ENCODE measurements around the gene TRUB2. TPM values are rescaled to one million over a fixed set of nuclear protein-coding genes. Genes with fewer than 3 reads are reported as not detected.
A peak's percentile ranks its signal among the peaks of the same experiment; 100 is the strongest.

Gene TRUB2
- total RNA-seq, 2 donors from 2014 or later, result 22.6 to 35.2 TPM

DNA sequence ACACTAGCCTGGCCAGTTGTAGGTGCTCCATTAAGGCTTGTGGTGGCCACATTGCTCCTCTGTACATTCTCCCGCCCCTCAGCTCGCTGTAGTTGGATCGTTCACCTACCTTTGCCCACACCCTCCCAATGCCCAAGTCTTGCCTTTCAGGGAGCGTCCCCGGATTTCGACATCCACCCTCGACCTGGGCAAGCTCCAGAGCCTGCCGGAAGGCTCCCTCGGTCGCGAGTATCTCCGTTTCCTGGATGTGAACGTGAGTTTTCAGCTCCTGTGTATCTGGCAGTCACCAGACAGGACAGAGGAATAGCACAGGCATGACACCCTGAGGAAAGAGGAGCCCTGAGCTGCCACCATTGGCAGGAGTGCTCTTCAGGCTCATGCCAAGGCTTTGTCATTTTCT, 3.4 kb upstream of the TRUB2 start:
- Mint-ChIP-seq H3K9me3 (no peaks in the 10 kb centered on the region), H3K27me3 (no peaks in the 10 kb centered on the region), H3K4me3 (no peak overlapping the region), H3K4me1 (peaks cover 8% of the 10 kb centered on the region), H3K27ac (peak overlapping the region; percentile 28), H3K36me3 (ENCODE audit: low read depth) (peaks cover 32% of the 10 kb centered on the region)
- no peak for ATAC-seq (replicated peaks)

DNA sequence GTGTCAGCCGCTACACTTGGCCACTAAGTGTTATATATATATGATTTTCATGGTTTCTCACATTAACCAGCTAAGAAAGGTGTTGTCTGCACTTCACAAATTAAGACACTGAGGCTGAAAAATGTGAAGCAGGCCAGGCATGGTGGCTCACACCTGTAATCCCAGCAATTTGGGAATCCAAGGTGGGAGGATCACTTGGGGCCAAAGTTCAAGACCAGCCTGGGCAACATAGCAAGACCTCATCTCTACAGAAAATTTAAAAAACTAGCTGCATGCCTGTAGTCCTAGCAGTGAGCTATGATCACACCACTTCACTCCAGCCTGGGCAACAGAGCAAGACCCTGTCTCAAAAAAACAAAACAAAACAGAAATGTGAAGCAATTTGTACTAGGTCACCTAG, 2.2 kb upstream of the TRUB2 start:
- Mint-ChIP-seq H3K4me1 (peaks cover 8% of the 10 kb centered on the region), H3K27ac (peak overlapping the region; percentile 33), H3K36me3 (ENCODE audit: low read depth) (peaks cover 39% of the 10 kb centered on the region), H3K9me3 (no peaks in the 10 kb centered on the region), H3K4me3 (peak overlapping the region; percentile 88), H3K27me3 (no peaks in the 10 kb centered on the region)
- ATAC-seq (replicated peaks), result no peak

DNA sequence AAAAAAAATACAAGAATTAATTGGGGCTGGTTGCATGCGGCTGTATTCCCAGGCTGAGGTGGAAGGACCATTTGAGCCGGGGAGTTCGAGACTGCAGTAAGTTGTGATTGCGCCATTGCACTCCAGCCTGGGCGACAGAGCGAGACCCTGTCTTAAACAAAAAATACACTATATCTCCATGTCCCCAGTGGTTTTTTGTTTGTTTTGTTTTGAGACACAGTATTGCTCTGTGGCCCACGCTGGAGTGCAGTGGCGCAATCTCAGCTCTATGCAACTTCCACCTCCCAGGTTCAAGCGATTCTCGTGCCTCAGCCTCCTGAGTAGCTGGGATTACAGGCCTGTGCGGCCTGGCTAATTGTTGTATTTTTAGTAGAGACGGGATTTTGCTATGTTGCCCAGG, 1.5 kb upstream of the TRUB2 start:
- H3K4me3 Mint-ChIP-seq, result peak overlapping the region; percentile 88
- no peaks in the 10 kb centered on the region for H3K27me3 Mint-ChIP-seq
- no peak for ATAC-seq (replicated peaks)
- no peaks in the 10 kb centered on the region for H3K9me3 Mint-ChIP-seq
- peaks cover 8% of the 10 kb centered on the region for H3K4me1 Mint-ChIP-seq
- peak overlapping the region; percentile 98 for H3K27ac Mint-ChIP-seq
- peaks cover 39% of the 10 kb centered on the region for H3K36me3 Mint-ChIP-seq (ENCODE audit: low read depth)

DNA sequence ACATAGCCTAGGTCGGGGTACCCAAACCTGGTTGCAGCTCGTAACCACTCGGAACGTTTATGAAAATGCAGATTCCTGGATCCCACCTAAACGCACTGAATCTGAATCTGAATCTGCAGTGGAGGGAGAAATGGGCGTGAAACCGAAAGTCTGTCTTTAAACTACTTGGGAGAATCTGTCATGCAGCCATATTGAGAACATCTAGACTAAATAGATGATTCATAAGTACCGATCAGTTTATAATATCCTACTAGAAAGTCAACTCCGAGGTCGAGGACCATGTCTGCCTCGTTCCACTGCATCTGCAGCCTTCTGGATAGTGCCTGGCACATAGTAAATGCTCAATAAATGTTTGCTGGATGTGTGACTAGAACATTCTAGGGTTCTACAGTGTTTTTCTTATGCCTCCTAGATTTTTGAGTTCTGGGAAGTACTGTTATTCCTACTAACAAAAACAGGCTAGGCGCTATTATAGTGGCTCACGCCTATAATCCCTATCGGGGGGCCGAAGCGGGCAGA, 1.0 kb upstream of the TRUB2 start:
- Mint-ChIP-seq H3K36me3 (ENCODE audit: low read depth) (peaks cover 39% of the 10 kb centered on the region), H3K4me3 (peak overlapping the region; percentile 88), H3K27ac (peak overlapping the region; percentile 98), H3K27me3 (no peaks in the 10 kb centered on the region), H3K4me1 (peaks cover 8% of the 10 kb centered on the region), H3K9me3 (no peaks in the 10 kb centered on the region)
- peak; percentile 38 for ATAC-seq (replicated peaks)

DNA sequence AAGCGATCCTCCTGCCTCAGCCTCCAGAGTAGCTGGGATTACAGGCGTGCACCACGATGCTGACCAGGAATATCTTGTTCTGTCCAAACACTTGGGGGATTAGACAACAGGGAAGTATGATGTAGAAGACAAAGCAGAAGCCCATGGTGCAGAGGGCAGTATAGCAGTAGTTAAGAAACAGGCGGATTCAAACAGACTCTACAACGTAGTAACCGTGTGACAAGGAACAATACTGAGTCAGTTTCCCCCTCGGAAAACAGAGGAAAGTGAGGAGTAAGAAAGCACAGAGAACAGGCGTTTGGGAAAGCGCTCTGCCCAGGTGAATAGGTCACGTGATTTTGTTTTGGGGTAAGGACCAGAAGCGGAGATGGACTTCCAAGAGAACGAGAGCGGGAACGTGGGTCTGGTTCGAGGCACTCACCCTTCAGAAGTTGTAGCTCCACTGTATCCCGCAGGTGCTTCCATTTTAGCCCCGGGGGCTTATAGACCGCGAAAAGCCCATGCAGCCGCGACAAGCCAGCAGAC, 306 bp downstream of the TRUB2 start:
- ATAC-seq (replicated peaks), result peak; percentile 7
- Mint-ChIP-seq H3K9me3 (no peaks in the 10 kb centered on the region), H3K27me3 (no peaks in the 10 kb centered on the region), H3K4me3 (peak overlapping the region; percentile 88), H3K36me3 (ENCODE audit: low read depth) (peaks cover 42% of the 10 kb centered on the region), H3K4me1 (peaks cover 8% of the 10 kb centered on the region), H3K27ac (peak overlapping the region; percentile 98)

DNA sequence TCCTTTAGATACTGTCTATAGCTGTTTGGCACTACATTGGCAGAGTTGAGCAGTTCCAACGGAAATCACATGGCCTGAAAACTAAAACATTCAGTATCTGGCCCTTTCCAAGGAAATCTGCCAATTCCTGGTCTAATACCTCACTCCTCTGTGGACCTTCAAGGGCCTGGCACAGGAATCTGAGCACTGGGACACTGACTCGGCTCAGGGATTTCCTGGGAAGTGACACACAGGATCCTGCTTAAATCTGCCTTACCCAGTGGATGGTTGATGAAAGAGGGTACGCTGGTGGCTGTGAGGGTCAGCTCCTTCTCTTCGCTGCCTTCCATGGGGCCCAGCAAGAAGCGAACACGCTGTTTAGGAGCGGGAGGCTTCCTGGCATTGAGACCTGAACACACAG, 904 bp downstream of the TRUB2 start:
- Mint-ChIP-seq H3K27ac (peak overlapping the region; percentile 98), H3K4me1 (peaks cover 8% of the 10 kb centered on the region), H3K9me3 (no peaks in the 10 kb centered on the region), H3K27me3 (no peaks in the 10 kb centered on the region), H3K4me3 (peak overlapping the region; percentile 88), H3K36me3 (ENCODE audit: low read depth) (peaks cover 48% of the 10 kb centered on the region)
- no peak for ATAC-seq (replicated peaks)

DNA sequence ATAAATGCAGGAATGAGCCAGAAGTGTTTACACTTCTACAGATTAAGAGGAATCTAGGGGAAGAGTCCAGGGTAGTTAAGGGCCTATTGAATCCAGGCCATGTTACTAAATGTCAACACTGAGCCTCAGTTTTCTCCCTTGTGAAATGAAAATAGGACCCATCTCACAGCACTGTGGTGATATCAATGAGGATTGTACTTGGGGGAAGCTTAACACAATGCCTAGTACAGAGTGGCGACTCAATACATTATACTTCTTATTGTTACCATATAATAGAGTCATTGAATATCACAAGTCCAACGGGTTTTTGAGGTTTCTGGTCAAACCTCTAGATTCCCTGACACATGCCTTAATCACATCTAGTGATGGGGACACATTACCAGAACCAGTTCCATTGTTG, 4.6 kb downstream of the TRUB2 start:
- Mint-ChIP-seq H3K9me3 (no peaks in the 10 kb centered on the region), H3K27me3 (no peaks in the 10 kb centered on the region), H3K36me3 (ENCODE audit: low read depth) (peaks cover 68% of the 10 kb centered on the region), H3K4me3 (no peak overlapping the region), H3K4me1 (no peaks in the 10 kb centered on the region), H3K27ac (peak overlapping the region; percentile 64)
- ATAC-seq (replicated peaks), result no peak

DNA sequence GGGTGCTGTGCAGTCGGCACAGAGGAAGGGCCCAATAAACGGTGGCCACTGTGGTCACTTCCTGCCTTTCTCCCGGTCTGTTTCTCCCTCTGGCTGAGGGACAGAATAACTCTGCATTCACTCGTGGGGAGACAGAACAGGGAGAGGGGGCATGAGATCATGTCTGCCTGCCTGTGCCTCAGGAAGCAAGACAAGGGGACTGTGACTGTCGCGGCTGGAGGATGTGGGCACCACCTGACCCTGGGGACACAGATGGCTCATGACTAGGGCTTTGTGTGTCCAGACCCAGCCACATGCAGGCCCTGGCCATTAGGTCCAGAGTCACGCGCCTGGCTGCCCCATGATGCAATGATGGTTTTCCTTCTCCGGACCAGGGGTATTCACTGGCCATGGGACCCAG, 5.8 kb downstream of the TRUB2 start:
- Mint-ChIP-seq H3K4me1 (no peaks in the 10 kb centered on the region), H3K27ac (no peak overlapping the region), H3K36me3 (ENCODE audit: low read depth) (peaks cover 68% of the 10 kb centered on the region), H3K27me3 (no peaks in the 10 kb centered on the region), H3K9me3 (no peaks in the 10 kb centered on the region), H3K4me3 (no peak overlapping the region)
- no peak for ATAC-seq (replicated peaks)

DNA sequence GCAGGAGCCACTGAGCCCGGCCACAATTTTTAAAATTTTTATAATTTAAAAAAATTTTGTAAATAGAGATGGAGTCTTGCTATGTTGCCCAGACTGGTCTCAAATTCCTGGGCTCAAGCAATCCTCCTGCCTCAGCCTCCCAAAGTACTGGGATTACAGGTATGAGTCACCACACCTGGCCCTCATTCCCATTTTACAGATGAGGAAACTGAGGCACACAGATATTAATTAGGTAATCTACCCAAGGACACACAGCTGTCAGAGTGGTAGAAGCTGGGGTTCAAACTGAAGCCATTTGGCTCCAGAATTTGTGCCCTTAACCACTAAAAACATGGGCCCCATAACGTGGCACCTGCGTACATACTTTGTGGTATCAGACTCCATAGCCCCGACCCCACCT, 7.5 kb downstream of the TRUB2 start:
- no peak overlapping the region for H3K27ac Mint-ChIP-seq
- H3K27me3 Mint-ChIP-seq, result no peaks in the 10 kb centered on the region
- H3K4me3 Mint-ChIP-seq, result no peak overlapping the region
- no peaks in the 10 kb centered on the region for H3K4me1 Mint-ChIP-seq
- ATAC-seq (replicated peaks), result no peak
- no peaks in the 10 kb centered on the region for H3K9me3 Mint-ChIP-seq
- peaks cover 70% of the 10 kb centered on the region for H3K36me3 Mint-ChIP-seq (ENCODE audit: low read depth)

DNA sequence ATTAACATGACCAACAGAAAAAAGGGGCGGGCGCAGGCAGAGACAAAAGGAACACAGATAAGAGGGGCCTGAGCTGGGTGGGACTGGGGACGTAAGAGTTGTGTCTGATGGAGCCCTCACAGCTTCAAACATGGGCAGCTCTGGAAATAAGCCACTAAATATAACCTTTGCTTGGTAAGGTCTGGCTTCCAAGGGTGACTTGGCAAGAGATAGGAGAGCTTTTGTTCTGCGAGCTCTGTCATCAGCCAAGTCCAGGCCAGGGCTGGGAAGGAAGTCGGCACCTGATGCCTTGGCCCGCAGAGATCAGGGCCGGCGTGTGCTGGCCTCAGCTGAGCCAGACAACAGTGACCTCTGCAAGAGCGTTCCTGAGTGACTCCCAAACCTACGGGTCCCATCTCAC, 11.8 kb downstream of the TRUB2 start:
- H3K27ac Mint-ChIP-seq, result no peak overlapping the region
- peaks cover 63% of the 10 kb centered on the region for H3K36me3 Mint-ChIP-seq (ENCODE audit: low read depth)
- ATAC-seq (replicated peaks), result no peak
- no peaks in the 10 kb centered on the region for H3K27me3 Mint-ChIP-seq
- H3K4me1 Mint-ChIP-seq, result no peaks in the 10 kb centered on the region
- H3K4me3 Mint-ChIP-seq, result no peak overlapping the region
- H3K9me3 Mint-ChIP-seq, result no peaks in the 10 kb centered on the region

DNA sequence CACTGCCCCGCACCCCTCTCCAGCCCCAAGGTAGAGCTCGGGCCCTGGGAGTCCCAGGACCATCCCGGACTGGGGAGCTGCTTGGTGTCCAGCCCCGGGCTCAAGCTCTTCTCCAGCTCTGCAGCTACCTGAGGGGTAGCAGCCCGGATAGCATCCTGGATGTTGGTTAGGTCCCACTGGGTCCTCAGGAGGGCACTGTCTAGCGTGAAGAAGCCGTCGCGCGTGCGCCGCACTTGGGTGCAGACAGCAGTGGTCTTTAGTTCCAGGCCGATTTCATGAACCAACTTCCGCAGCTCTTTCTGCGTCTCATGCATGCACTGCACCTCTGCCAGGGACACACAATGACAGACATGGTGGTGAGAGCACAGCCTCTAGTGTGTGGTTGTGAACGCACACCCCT, 12.7 kb downstream of the TRUB2 start:
- Mint-ChIP-seq H3K27ac (no peak overlapping the region), H3K9me3 (no peaks in the 10 kb centered on the region), H3K4me3 (no peak overlapping the region), H3K4me1 (no peaks in the 10 kb centered on the region), H3K36me3 (ENCODE audit: low read depth) (peaks cover 56% of the 10 kb centered on the region), H3K27me3 (no peaks in the 10 kb centered on the region)
- no peak for ATAC-seq (replicated peaks)

DNA sequence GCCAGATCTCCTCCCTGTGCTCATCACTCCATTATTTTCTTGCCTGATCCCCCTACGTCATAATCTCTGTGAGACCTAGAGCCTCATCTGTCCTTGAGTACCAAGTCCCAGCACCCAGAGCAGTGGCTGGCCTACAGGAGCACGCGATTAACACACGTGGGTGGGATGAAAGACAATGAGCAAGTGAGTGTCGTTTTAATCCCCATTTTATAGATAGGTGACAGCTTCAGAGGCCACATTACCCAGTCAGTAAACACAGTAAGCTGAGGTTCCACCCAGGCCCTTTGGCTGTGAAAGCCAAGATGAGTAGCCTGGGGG, 17.3 kb downstream of the TRUB2 start:
- Mint-ChIP-seq H3K4me1 (peaks cover 4% of the 10 kb centered on the region), H3K9me3 (no peaks in the 10 kb centered on the region), H3K4me3 (no peak overlapping the region), H3K27ac (peak overlapping the region; percentile 73), H3K27me3 (no peaks in the 10 kb centered on the region), H3K36me3 (ENCODE audit: low read depth) (peaks cover 21% of the 10 kb centered on the region)
- ATAC-seq (replicated peaks), result no peak

DNA sequence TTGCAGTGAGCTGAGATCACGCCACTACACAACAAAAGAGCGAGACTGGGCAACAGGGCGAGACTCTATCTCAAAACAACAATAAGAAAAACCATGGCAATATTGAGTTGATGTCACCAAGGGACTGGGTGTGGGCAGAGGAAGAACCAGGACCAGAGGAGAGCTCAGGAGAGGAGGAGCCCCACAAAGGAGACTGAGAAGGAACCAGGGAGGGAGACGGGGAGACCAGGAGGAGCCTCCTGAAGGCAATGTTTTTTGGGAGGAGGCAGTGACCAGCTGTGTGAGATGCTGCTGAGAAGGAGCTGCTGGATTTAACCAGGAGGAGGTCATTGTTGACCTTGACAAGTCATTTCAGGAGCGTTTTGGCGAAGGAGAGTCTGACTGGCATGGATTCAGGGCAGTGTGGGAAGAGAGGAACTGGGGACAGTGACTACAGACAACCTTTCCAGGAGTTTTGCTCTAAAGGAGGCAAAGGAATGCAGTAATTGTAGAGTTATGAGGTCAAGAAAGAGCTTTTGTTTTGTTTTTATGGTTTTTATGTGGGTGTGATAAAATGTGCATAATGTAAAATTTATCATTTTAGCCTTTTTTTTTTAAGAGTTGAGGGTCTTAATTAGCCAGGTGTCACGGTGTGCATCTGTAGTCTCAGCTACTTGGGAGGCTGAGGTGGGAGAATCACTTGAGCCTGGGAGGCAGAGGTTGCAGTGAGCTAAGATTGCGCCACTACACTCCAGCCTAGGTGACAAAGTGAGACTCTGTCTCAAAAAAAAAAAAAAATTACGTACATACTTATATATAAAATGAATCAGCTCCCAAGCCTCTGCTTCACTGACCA, 17.9 kb downstream of the TRUB2 start:
- H3K4me3 Mint-ChIP-seq, result no peak overlapping the region
- no peak for ATAC-seq (replicated peaks)
- H3K27me3 Mint-ChIP-seq, result no peaks in the 10 kb centered on the region
- peaks cover 15% of the 10 kb centered on the region for H3K36me3 Mint-ChIP-seq (ENCODE audit: low read depth)
- H3K9me3 Mint-ChIP-seq, result no peaks in the 10 kb centered on the region
- H3K4me1 Mint-ChIP-seq, result peaks cover 4% of the 10 kb centered on the region
- H3K27ac Mint-ChIP-seq, result peak overlapping the region; percentile 73

DNA sequence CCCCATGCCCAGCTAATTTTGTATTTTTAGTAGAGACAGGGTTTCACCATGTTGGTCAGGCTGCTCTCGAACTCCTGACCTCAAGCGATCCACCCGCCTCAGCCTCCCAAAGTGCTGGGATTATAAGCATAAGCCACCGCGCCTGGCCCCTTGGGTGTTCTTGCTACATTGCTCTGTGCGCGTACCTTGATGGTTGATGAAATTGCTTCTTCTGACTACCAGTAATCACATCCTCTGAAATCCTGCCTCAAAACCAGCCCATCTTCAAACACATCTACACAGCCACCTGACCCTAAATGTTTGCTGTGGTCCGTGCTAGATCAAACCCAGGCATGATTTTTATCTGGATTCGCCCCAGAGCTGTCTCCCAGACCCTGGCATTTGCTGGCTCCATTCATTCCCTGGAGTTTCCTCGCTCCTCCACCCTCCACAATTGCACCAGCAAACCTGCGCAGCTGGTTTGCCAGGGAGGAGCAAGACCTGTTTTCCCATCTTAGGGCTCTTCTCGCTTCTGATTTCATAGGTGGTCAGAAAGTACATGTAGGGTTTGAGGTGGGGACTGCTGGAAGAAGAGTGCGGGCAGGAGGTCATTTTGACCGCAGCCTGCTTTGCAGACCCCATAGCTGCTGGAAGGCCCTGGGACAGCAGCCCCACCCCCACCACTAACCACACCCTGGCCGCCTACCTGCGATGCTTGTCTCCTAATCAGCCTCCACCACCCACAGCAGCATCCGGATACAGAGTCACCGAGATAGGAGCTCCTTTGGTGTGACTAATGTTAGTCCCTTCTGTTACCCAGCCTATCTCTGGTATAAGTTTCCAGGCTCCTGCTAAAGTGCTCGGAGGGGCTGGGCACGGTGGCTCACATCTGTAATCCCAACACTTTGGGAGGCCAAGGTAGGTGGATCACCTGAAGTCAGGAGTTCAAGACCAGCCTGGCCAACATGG, 23.4 kb downstream of the TRUB2 start:
- H3K9me3 Mint-ChIP-seq, result no peaks in the 10 kb centered on the region
- H3K27ac Mint-ChIP-seq, result no peak overlapping the region
- peaks cover 4% of the 10 kb centered on the region for H3K4me1 Mint-ChIP-seq
- no peak for ATAC-seq (replicated peaks)
- no peaks in the 10 kb centered on the region for H3K27me3 Mint-ChIP-seq
- H3K4me3 Mint-ChIP-seq, result no peak overlapping the region
- H3K36me3 Mint-ChIP-seq (ENCODE audit: low read depth), result no peaks in the 10 kb centered on the region
